AG20443 (cell line): ENCODE measurements around the gene CNN2.

Source experiments
- DNase-seq: peaks from one replicate; pipeline ENCODE4 v3.0.0; 2012; ENCODE audit warnings: low spot score, mixed read lengths

CNN2 gene

GRCh38 chr19:1065606-1066109 lies 39.2 kb downstream of the CNN2 start:
- no peak for DNase-seq

GRCh38 chr19:1066251-1066747 lies 39.9 kb downstream of the CNN2 start:
- DNase-seq = no peak

GRCh38 chr19:1066748-1067340 lies 40.4 kb downstream of the CNN2 start, which contains the start of gene ARHGAP45:
TSS of gene ARHGAP45 (plus strand) at chr19:1067167. CDS start at chr19:1067406, 239 bp downstream.
- peak; percentile 46 for DNase-seq

- no peak for DNase-seq
Measured at GRCh38 chr19:1067341-1067957, 41.0 kb downstream of the CNN2 start.

DNA sequence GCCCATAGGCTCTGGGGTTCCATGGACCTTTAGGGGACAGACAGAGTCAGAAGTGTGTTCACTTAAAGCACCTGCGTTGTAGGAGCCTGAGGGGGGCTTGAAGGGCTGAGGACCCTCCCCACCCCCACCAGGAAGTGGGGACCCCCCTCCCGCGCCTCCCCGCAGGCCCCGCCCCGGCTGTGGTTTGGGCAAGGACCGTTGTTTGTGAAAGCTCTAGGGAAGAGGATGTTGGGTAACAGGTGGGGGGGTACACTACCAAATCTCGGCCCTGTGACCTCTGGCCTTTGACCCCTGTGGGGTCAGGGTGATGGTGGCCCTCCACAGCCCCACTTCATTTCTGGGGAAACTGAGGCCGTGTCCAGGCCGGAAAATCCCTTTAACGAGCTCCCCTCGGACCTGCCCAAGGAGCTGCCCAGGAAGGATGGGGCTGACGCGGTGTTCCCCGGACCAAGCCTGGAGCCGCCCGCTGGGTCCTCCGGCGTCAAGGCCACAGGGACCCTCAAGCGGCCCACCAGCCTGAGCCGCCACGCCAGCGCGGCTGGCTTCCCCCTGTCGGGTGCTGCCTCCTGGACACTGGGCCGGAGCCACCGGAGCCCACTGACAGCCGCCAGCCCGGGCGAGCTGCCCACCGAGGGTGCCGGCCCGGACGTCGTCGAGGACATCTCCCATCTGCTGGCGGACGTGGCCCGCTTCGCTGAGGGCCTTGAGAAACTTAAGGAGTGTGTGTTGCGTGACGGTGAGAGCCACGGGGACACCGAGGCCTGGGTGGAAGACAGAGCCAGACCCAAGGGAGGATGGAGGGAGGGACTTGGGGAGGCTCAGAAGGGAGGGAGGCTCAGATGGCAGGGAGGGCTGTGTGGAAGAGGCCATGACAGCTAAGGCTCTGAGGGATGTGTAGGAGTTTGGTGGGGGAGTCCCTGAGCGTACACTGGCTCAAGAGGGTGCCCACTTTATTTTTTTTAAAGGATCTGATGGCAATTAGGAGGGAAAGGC lies 41.9 kb downstream of the CNN2 start:
- no peak for DNase-seq

GRCh38 chr19:1069009-1069779 lies 42.8 kb downstream of the CNN2 start:
- DNase-seq = no peak

- no peak for DNase-seq
Measured at GRCh38 chr19:1070576-1070930, 44.1 kb downstream of the CNN2 start.

DNA sequence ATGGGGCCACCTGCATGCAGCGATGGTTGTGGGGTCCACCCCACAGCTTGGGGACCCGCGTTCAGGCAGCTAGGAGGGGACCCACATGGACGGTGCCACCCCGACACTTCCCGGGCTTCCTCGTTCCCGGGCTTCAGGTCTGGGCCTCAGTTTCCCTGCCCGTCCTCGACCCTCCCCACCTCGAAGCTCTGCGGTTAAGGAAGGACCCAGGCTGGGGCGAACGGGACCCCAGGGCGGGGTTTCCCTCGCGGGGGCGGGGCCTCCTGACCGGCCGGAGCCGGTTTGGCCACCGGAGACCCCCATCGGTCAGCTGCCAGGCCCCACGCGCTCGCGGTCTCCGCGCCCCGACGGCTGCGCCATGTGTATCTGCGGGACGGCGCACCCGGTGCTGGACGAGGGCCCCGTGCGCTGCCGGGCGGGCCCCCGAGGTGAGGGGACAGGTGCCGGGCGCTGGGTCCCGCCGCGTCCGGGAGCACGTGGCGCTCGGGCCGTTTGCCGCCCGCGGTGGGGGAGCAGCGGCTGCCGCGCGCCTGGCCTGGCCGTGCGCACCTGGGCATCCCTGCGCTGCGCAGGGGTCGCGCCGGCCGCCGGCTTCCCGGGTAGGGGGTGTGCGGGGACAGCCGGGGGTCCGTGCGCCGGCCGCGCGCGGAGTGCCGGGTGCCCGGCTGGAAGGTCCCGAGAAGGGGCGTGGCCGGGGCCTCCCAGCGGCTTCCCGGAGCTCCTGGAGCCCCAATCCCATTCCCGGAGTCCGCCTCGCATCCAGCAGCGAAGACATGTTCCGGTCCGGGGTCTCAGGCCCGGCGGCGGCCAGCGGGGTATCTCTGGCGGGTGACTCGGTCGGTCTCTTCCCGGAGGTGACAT lies 44.8 kb downstream of the CNN2 start:
- DNase-seq = peak; percentile 55

DNA sequence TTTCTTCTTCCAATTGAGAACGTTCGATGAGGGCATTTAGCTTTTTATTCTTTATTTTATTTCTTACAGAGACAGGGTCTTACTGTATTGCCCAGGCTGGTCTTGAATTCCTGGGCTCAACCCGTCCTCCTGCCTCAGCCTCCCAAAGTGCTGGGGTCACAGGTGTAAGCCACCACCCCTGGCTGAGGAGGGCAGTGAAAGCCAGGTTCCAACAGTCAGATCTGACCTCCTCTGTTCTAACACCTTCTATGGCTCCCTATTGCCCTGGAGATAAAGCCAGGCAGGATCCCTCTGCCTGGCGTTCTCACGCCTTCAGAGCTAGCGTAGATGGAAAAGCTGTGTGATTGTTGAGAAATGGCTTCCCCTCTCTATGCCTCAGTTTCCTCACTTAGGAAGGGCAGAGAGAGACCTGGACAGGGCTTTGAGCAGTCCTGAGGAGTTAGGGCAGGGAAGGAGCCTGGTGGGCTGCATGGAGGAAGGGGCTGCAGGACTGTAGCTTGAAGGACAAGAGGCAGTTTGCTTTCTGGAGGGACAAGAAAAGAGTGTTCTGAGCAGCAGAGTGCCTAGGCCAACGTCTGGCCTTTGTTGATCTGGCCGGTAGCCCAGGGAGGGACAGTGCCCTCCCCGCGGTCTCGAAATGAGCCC lies 46.1 kb downstream of the CNN2 start:
- no peak for DNase-seq

GRCh38 chr19:1073063-1073955 lies 46.9 kb downstream of the CNN2 start:
- no peak for DNase-seq

DNA sequence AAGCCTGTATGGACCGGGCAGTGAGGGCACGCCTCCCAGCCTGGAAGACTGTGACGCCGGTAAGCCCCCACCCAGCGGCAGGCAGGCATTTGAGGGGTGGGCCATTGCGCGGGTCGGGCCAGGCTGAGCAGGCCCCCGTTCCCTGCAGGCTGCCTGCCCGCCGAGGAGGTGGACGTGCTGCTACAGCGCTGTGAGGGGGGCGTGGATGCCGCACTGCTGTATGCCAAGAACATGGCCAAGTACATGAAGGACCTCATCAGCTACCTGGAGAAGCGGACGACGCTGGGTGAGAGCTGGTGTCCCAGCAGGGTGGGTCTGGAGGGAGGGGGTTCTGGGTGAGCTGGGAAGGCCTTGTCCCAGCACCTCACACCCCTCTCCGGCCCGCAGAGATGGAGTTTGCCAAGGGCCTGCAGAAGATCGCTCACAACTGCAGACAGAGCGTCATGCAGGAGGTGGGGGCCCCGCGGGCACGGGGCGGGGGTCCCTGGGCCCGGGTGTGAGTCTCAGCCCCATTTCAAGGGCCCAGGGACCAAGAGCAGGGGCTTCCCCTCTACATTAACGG lies 47.6 kb downstream of the CNN2 start:
- DNase-seq = no peak

DNA sequence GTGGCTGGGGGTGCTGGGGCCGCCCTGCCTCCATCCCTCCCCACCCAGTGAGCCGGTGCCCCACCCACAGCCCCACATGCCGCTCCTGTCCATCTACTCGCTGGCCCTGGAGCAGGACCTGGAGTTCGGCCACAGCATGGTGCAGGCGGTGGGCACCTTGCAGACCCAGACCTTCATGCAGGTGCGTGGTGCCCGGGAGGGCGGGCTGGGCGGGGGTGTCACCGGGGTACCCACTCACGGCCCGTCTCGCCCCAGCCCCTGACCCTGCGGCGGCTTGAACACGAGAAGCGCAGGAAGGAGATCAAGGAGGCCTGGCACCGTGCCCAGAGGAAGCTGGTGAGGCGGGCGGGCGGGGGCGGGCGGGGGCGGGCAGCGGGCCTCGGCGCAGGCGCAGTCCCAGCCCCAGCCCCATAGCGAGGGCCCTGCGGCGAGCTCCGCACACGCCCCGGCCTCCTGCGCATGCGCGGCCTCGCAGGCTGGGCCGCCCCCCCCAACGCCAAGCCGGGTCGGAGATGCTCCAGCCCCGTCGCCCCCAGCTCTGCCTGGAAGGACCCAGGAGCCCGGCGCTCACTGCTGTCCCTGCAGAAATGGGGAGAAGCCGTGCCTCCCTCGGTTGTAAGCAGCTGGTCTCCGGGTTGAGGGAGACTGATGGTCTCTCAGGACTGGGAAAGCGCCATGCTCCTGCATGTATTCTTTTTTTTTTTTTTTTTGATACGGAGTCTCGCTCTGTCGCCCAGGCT lies 48.3 kb downstream of the CNN2 start:
- DNase-seq = no peak

DNA sequence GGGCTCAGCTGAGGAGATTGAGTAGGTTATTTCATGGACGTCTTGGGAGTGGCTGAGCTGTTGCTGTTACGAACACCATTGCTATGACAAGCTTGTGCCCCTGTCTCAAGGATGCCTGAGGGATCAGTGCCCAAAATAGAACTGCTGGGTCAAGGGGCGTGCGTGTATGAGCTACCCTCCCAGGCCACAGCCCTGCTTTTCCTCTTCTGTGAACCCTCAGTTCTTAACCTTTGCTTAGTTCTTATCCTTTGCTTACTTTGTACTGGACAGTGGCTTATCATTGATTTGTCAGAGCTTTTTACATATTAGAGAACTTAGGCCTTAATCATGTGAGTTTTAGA lies 49.6 kb downstream of the CNN2 start:
- no peak for DNase-seq

- no peak for DNase-seq
Measured at GRCh38 chr19:1076951-1077350, 50.5 kb downstream of the CNN2 start.

DNA sequence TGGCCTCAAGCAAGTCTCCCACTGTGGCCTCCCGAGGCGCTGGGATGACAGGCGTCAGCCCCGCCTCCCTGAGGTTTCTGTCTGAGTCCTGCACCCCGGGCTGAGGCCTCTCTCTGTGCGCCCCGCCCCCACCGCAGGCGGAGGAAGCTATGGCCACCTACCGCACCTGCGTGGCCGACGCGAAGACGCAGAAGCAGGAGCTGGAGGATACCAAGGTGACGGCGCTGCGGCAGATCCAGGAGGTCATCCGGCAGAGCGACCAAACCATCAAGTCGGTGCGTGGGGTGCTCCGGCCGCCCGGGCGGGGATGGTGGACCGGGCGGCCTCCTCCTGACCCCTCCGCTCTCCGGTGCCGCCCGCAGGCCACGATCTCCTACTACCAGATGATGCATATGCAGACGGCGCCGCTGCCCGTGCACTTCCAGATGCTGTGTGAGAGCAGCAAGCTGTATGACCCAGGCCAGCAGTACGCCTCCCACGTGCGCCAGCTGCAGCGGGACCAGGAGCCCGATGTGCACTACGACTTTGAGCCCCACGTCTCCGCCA lies 53.2 kb downstream of the CNN2 start:
- DNase-seq = no peak

GRCh38 chr19:1080360-1081161 lies 54.2 kb downstream of the CNN2 start:
- DNase-seq = no peak
